Non-pigmented ciliary epithelial cell (primary cell): Measurements from ENCODE around the gene KIAA1328.
A peak's percentile ranks its signal among the peaks of the same experiment; 100 is the strongest.
"Not testable (repeated sequence)": the region's sequence is repeated elsewhere in the genome, so short reads cannot be mapped to it uniquely, and the experiment has no call there.

ENCODE experiments used
- DNase-seq: peaks from one replicate; pipeline ENCODE4 v3.0.0-alpha.2; 2010; ENCODE audit warnings: low read depth

Gene KIAA1328

DNA sequence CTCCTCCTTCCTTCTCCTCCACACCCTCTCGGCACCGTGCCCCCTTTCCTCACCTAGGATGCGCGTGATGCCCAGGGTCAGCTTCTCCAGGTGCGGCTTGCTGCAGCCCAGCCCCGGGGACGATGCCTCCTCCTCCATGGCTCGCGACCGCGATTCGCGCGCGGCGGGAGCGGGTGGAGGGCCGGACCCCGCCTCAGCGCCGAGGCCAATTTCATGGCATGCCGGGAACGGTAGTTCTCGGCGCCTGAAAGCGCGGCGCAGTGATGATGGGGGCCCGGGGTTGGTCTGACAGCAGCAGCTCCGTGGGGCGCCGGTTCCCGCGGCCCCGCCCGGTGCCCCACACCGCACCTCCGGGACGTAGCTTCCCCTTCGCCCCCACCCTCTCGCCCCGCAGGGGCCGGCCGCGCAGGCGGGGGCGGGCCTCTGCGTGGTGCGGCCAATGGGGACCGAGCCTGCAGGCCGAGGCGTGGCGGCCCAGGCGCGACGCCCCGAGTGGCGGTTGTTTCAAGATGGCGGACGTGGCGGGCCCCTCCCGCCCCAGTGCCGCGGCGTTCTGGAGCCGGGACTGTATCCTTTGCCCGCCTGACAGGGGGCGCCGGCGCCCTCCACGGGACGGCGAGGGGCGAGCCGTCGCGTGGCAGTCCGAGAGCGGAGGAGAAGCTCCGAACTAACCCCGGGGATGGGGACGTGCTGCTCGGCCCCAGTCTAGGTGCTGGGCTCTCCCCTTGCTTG is at the start of gene KIAA1328, which contains the start of gene TPGS2:
Gene KIAA1328, plus strand, starts transcription at position 498 of the 732 bp plus-strand sequence. Its CDS starts 12 bp downstream, at position 510.
Gene TPGS2, minus strand, starts transcription at position 373 of the 732 bp plus-strand sequence. Its CDS starts 235 bp downstream, at position 138.
- DNase-seq = no peak

GRCh38 chr18:36780748-36781147 is 48.2 kb upstream of the KIAA1328 start:
- no peak for DNase-seq

DNA sequence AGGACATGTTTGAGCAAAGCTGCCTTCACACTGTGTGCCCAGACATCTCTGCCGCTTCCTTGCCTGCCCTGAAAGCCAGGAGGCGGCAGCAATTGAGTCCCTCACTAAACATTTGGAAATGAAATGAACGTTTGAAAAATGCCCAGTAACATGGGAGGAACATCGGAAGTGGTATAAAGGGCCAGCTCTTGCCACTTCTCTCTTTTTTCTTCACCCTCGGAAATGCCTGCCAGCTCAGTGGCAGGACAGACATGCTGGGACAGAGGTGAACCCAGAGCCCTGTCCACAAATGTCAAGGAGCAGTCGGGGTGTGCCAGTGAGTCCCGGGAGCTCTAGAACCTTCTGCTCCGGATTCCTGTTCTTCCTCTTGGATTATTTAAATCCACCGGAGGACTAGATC is 46.2 kb upstream of the KIAA1328 start:
- no peak for DNase-seq

DNA sequence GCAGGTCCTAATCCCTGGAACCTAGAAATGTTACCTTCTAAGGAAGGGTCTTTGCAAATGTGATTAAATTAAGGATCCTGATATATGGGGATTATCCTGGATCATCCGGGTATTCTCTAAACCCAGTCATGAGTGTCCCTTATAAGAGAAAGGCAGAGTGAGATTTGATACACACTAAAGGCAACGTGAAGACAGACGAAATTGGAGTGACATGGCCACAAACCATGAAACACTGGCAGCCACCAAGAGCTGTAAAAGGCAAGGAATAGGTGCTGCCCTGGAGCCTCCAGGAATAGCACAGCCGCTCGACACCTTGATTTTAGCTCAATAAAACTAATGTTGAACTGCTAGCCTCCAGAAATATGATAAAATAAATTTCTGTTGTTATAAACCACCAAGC is 45.1 kb upstream of the KIAA1328 start:
- no peak for DNase-seq

- DNase-seq = peak; percentile 71
Measured at GRCh38 chr18:36786686-36787085, 42.2 kb upstream of the KIAA1328 start.

- DNase-seq = no peak
Measured at GRCh38 chr18:36792634-36793283, 36.2 kb upstream of the KIAA1328 start.

GRCh38 chr18:36798738-36799473 is 30.0 kb upstream of the KIAA1328 start:
- DNase-seq = no peak

DNA sequence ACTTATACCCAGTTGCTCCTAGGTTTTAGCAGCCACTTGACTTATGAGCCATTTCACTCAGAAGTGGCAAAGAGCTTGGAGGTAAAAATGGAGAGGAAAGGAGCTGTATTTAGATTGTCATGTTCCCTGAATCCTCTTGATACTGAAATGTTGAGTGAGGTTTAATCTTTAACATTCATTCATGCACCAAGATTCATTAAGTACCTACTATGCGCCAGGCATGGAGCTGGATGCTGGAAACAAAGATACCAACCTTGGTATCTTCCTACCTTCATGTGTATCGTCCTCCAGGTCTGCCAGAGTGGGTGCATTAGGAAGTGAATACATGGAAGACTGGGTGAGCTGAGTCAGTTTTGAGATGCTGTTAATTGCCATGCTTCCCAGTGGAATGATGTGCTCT is 23.8 kb upstream of the KIAA1328 start:
- no peak for DNase-seq

DNA sequence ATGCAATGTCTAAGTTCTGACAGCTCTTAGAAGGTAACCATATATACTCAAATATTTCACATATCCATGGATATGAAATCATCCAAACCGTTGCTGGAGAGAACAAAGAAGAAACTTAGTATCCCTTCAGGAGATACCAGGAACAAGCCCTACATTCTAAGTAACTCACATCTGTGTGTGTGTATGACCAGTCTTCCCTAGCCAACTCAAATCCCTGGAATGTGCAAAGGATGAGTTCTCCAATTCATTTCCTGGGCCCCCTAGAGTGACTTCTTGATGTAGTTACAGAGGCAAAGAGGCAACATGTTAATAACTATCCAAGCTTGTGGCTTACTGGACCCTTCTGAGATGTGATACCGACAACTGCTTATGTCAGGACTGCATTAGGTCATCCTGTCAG is 20.2 kb upstream of the KIAA1328 start:
- DNase-seq = no peak

DNA sequence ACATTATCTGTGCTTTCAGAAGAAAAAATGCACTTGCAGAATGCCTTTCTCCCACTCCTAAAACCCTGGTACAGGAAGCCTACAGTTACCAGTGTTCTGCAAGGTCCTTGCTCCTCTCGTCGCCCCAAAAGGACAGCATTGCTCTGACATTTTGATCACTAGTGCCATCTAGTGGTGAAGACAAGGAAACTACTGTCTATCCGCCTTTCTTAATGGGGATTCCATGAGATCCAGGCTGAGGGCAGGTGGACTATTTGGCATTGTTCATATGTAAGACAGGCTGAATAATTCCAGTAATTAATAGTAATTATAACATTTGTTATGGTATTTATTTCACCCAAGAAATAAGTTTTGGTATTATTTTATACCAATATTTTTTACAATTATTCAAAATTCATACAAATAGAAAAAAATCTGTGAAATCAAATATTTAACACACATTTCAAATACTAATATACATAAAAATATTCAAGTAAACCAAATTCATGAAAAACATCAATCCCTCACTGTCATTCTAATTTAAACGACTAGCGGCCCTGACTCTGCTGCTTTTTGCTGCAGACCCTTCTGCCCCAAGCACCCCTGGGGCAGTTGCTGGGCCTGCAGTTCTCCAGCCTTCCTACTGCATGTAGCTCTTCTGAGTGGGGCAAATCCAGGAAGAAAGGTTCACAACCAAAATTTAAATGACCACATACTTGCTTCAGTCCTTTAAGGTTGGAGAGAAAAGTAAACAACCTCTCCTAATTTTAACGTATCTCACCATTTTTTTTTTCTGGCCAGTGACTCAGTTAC is 19.1 kb upstream of the KIAA1328 start:
- no peak for DNase-seq

DNA sequence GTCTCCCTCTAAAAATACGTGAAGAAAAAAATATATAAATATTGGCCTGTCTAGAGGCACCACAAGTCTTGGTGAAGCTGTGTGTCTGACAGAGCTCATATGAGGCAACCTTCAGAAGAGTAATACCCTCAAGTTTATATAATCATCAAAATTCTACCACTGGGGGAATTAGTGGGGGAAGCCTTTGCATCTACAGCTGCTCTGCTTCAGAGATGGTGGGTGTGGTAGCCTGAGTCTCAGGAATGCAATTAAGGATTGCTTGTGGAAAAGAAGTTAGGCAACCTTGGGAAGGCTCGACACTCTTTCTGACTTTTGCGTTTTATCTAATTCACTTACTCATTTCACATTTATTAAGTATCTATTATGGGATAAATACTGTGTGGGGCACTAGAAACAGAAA is 17.5 kb upstream of the KIAA1328 start:
- no peak for DNase-seq

DNA sequence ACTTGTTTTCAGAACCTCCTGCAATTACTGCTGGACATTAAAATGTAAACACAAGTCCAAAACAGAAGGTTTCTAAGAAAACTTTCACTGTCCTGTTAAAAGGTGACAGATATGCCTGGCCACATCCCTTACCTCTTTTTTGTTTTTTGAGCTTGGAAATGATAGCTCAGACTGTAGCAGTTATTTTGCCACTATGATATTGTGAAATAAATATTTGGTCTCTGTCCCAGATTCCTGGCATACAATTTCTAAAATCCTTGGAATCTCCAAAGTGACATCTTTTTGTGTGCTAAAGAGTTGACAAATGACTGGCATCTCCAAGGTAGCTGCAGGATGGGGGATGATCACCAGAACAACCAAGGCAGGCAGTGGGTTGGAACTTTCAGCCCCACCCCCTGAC is 17.0 kb upstream of the KIAA1328 start:
- DNase-seq = no peak

GRCh38 chr18:36812678-36813077 is 16.2 kb upstream of the KIAA1328 start:
- DNase-seq = no peak

DNA sequence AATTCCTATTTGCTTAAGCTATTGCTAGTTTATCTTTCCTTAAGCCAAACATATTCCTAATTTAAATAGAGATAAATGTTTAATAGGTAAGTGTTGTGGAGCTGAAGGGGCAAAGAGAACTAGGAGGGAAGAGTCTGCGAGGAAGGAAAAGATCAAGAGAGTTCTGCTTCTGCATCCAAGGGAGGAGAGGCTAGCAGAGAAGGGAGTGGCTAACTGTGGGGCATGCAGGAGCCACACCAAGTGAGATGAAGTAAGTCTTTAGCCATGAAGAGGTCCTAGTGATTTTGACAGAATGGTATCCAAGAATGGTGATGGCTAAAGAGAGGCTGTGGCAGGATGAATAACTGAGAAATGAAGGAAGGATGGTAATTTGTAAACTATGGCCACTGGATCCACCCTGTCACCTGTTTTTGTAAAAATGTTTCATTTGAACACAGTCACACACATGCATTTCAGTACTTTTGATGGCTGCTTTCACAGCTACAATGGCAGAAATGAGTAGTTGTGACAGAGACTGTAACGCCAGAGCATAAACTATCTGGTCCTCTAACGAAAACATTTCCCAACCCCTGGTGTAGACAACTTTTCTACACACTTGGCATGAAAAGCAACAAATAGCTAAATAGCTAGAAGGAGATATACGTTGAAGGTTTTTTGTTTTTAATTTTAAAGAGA is 15.7 kb upstream of the KIAA1328 start:
- no peak for DNase-seq

DNA sequence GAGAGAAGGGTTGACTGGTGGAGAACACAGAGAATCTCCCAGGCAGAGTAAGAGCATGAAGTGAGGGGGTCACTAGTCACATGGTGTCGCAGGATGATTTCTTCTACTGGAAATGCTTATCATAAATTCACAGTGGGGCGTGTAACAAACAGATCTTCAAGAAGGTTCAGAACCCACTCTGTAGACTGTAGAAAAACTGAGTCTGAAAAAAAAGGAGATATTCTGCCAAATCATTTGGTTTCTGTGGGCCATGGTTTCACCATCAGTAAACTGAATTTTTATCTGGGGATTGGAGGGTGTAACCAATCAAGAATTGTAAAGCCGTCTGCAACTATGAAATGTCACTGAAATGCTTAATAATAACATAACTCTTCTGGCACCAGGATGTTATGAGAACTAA is 15.1 kb upstream of the KIAA1328 start:
- DNase-seq = no peak

- no peak for DNase-seq
Measured at GRCh38 chr18:36814994-36815393, 13.9 kb upstream of the KIAA1328 start.

GRCh38 chr18:36816096-36816495 is 12.8 kb upstream of the KIAA1328 start:
- not testable (repeated sequence) for DNase-seq

- no peak for DNase-seq
Measured at GRCh38 chr18:36817039-36817438, 11.9 kb upstream of the KIAA1328 start.

DNA sequence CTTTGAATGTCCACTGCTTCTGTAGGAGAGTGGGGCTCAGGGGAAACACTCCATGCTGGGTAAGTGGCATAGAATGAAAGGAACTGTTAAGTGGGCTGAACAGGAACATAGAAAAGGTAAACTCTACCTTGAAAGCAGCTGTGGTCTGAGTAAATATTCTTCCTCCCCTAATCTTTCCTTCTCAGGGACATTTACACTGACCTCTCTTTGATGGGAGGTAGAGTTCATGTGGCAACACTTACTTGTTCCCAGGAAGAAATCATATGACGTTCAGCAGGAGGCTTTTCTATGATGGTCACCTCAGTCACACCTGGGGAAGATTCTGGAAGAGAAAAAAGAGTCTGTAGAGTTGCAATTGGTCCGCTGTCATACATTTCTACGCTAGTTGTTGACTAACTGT is 10.3 kb upstream of the KIAA1328 start:
- DNase-seq = no peak

DNA sequence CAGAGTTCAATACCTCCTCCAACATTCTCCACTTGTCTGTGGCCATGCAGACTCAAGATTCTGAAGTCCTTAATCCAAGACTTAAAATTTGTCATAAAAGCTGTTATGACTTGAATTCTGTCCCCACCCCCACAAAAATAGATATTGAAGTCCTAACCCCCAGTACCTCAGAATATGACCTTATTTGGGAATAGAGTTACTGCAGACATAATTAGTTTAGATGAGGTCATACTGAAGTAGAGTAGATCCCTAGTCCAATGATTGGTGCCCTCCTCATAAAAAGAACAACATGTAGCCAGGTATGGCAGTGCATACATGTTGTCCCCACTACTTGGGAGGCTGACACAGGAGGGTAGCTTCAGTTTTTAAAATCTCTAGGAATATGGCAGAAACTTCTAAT is 9.3 kb upstream of the KIAA1328 start:
- no peak for DNase-seq

DNA sequence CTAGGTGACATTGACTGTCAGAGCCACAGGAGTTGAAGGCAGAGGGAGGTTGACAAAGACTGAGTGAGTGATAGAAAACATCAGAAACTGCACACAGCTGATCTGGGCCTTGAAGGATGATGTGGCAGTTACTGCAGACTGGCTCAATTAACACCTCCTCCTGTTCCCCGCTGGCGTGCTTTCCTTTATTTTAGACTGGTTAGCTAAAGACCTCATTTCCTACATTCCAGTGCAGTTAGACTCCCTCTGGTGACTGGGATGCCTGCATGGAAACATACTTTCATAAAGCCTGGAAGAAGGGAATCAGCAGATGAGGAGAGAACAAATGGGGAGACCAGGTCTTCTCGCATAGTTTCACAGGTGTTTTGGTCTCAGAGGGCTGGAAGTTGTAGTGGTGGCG is 7.2 kb upstream of the KIAA1328 start:
- no peak for DNase-seq

DNA sequence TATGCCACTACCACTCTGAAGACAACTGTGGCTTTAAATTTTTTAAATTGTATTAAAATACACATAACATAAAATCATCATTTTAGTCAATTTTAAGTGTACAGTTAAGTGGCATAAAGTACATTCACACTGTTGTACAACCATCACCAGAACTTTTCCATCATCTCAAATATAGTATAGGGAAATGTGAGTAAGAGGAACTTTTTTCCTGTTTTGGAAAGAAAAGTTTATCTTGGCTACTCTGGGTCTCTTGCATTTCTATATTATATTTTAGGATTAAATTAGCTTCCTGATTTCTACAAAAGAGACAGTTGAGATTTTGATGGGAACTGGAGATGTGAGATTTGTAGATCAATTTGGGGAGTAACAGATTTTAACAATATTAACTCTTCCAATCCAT is 3.4 kb upstream of the KIAA1328 start:
- no peak for DNase-seq
